ENCODE measurements around the gene KANK2.

The KANK2 gene

GRCh38 chr19:11194656-11195558 lies 2.4 kb downstream of the KANK2 start:
- no peak for TF ChIP-seq CREB1 (IDR thresholded peaks at IDR 0.05; ENCODE audit: low read depth)
- no peak for TF ChIP-seq TAF1 (IDR thresholded peaks at IDR 0.05; ENCODE audit: low read depth)
- TF ChIP-seq, protein P1, sequence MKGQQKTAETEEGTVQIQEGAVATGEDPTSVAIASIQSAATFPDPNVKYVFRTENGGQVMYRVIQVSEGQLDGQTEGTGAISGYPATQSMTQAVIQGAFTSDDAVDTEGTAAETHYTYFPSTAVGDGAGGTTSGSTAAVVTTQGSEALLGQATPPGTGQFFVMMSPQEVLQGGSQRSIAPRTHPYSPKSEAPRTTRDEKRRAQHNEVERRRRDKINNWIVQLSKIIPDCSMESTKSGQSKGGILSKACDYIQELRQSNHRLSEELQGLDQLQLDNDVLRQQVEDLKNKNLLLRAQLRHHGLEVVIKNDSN (IDR thresholded peaks at IDR 0.05), result no peak
- TF ChIP-seq EP300 (IDR thresholded peaks at IDR 0.05; ENCODE audit: borderline replicate concordance), result no peak
- TF ChIP-seq RAD21 (IDR thresholded peaks at IDR 0.05; ENCODE audit: low read depth), result no peak
- TF ChIP-seq EGR1 (IDR thresholded peaks at IDR 0.05), result no peak
- TF ChIP-seq, protein P2, sequence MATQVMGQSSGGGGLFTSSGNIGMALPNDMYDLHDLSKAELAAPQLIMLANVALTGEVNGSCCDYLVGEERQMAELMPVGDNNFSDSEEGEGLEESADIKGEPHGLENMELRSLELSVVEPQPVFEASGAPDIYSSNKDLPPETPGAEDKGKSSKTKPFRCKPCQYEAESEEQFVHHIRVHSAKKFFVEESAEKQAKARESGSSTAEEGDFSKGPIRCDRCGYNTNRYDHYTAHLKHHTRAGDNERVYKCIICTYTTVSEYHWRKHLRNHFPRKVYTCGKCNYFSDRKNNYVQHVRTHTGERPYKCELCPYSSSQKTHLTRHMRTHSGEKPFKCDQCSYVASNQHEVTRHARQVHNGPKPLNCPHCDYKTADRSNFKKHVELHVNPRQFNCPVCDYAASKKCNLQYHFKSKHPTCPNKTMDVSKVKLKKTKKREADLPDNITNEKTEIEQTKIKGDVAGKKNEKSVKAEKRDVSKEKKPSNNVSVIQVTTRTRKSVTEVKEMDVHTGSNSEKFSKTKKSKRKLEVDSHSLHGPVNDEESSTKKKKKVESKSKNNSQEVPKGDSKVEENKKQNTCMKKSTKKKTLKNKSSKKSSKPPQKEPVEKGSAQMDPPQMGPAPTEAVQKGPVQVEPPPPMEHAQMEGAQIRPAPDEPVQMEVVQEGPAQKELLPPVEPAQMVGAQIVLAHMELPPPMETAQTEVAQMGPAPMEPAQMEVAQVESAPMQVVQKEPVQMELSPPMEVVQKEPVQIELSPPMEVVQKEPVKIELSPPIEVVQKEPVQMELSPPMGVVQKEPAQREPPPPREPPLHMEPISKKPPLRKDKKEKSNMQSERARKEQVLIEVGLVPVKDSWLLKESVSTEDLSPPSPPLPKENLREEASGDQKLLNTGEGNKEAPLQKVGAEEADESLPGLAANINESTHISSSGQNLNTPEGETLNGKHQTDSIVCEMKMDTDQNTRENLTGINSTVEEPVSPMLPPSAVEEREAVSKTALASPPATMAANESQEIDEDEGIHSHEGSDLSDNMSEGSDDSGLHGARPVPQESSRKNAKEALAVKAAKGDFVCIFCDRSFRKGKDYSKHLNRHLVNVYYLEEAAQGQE (IDR thresholded peaks at IDR 0.05; ENCODE audit: low read depth), result no peak
- TF ChIP-seq TEAD4 (IDR thresholded peaks at IDR 0.05), result no peak
- TF ChIP-seq ZBTB7A (IDR thresholded peaks at IDR 0.05; ENCODE audit: low read depth), result no peak
- TF ChIP-seq NFIC (IDR thresholded peaks at IDR 0.05), result no peak
- no peak for TF ChIP-seq FOXM1 (IDR thresholded peaks at IDR 0.05; ENCODE audit: borderline replicate concordance, low read depth)
- TF ChIP-seq TCF12 (IDR thresholded peaks at IDR 0.05; ENCODE audit: low read depth), result no peak
- TF ChIP-seq YY1 (IDR thresholded peaks at IDR 0.05; ENCODE audit: low read depth), result no peak
- no peak for TF ChIP-seq CEBPB (IDR thresholded peaks at IDR 0.05)
- TF ChIP-seq MAX (IDR thresholded peaks at IDR 0.05), result no peak

DNA sequence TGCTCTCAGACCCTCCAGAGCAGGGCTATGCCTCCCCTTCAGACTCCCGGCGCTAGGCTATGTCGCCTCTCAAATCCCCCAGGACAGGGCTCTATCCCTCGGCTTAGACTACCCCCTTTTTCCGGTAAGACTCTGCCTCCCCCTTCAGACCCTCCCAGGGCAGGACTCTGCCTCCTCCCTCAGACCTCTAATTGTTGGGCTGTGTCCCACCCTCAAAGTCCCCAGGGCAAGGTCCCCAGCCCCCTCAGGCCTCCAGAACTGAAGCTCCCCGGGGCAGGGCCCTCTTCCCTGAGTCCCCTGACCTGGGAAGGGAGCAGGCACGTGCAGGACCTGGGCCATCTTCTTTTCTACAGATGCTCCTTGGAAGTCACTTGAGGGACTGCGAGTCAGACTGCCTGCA lies 3.2 kb downstream of the KANK2 start:
- TF ChIP-seq CREB1 (IDR thresholded peaks at IDR 0.05; ENCODE audit: low read depth) (no peak), FOXM1 (IDR thresholded peaks at IDR 0.05; ENCODE audit: borderline replicate concordance, low read depth) (no peak), CEBPB (IDR thresholded peaks at IDR 0.05) (no peak), TCF12 (IDR thresholded peaks at IDR 0.05; ENCODE audit: low read depth) (no peak), EP300 (IDR thresholded peaks at IDR 0.05; ENCODE audit: borderline replicate concordance) (no peak), TAF1 (IDR thresholded peaks at IDR 0.05; ENCODE audit: low read depth) (no peak), EGR1 (IDR thresholded peaks at IDR 0.05) (no peak), MAX (IDR thresholded peaks at IDR 0.05) (no peak), YY1 (IDR thresholded peaks at IDR 0.05; ENCODE audit: low read depth) (no peak), TEAD4 (IDR thresholded peaks at IDR 0.05) (no peak), NFIC (IDR thresholded peaks at IDR 0.05) (no peak), RAD21 (IDR thresholded peaks at IDR 0.05; ENCODE audit: low read depth) (no peak), ZBTB7A (IDR thresholded peaks at IDR 0.05; ENCODE audit: low read depth) (no peak)
- TF ChIP-seq, protein P1 (IDR thresholded peaks at IDR 0.05), result no peak
- TF ChIP-seq, protein P2 (IDR thresholded peaks at IDR 0.05; ENCODE audit: low read depth), result no peak

DNA sequence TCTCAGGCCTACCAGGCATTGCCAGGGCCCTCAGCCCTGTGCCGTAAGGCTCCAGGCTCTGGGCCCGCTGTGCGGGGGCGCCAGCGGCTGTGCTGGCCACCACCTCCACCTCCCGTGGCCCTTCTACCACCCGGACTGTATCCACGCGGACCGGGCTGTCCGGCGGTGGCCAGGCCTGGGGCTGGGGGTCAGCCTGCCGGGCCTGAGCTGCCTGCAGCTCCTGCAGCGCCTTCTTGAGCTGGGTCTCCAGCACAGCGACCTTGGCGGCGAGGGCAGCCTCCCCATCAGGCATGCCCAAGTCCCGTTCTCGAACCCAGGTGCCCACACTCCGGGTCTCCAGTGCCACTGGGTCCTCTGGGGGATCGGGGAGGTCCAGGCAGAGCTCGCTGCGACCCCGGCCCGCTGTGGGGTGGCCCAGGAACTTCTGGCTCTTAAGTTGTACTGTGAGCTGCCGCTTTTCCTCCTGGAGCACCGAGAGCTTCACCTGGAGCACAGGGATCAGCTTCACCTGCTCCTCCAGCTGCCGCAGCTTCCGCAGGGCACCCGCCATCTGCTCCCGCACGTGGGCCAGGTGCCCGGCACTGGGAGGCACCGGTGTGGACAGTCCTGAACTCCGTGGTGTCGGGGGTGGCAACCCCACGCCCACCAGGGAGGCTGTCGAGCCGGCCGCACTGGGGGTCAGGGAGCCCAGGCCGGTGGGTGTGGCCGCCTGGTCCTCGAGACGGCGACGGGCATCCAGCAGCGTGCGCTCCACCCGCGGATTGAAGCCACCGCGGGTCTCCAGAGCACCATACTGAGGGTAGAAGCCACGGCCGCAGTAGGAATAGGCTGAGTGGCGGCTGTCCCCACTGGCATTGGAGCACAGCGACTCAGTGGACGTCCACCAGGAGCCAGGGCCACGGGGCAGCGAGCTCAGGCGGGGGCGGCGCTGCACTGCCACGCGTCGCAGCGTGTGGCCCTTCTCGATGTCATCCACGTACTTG lies 4.1 kb downstream of the KANK2 start:
- no peak for TF ChIP-seq CEBPB (IDR thresholded peaks at IDR 0.05)
- no peak for TF ChIP-seq MAX (IDR thresholded peaks at IDR 0.05)

DNA sequence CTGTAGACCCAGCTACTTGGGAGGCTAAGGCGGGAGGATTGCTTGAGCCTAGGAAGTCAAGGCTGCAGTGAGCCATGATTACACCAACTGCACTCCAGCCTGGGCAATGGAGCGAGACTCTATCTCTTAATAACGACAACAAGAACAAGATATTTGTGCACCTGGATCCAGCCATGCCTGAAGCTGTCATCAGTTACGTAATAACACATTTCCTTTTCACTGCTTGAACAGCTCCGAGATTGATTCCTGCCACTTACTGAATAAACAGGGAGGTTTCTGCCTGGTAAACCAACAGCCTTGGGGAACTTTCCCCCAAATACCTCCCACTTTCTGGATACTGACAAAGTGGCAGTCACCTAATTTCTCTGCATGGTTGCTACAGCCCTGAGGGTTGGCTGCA lies 5.4 kb downstream of the KANK2 start:
- TF ChIP-seq YY1 (IDR thresholded peaks at IDR 0.05; ENCODE audit: low read depth) (no peak), TAF1 (IDR thresholded peaks at IDR 0.05; ENCODE audit: low read depth) (no peak), TCF12 (IDR thresholded peaks at IDR 0.05; ENCODE audit: low read depth) (peak; percentile 90), TEAD4 (IDR thresholded peaks at IDR 0.05) (0 out of 2 replicates have a peak, but pooled peaks have one; percentile 20), RAD21 (IDR thresholded peaks at IDR 0.05; ENCODE audit: low read depth) (no peak), NFIC (IDR thresholded peaks at IDR 0.05) (peak; percentile 25; the same call in 1 of the 2 replicates), CEBPB (IDR thresholded peaks at IDR 0.05) (peak; percentile 50), EGR1 (IDR thresholded peaks at IDR 0.05) (no peak), CREB1 (IDR thresholded peaks at IDR 0.05; ENCODE audit: low read depth) (no peak), MAX (IDR thresholded peaks at IDR 0.05) (no peak), FOXM1 (IDR thresholded peaks at IDR 0.05; ENCODE audit: borderline replicate concordance, low read depth) (no peak), EP300 (IDR thresholded peaks at IDR 0.05; ENCODE audit: borderline replicate concordance) (0 out of 2 replicates have a peak, but pooled peaks have one; percentile 36), ZBTB7A (IDR thresholded peaks at IDR 0.05; ENCODE audit: low read depth) (no peak)
- TF ChIP-seq, protein P2 (IDR thresholded peaks at IDR 0.05; ENCODE audit: low read depth), result no peak
- TF ChIP-seq, protein P1 (IDR thresholded peaks at IDR 0.05), result no peak

Data from Ishikawa (cell line).